GM13977 (cell line): ENCODE data around the gene CCNB3.

ENCODE experiments used
- DNase-seq: peaks from one replicate; pipeline ENCODE4 v3.0.0; 2012; ENCODE audit warnings: low spot score
- CTCF ChIP-seq: IDR thresholded peaks from 2 replicates; pipeline ENCODE4 v1.5.1; 2012; ENCODE audit warnings: mild to moderate bottlenecking, control low read depth; ENCODE audit not compliant: insufficient read depth; ENCODE audit errors: extremely low read depth, missing control alignments
- in situ Hi-C: fragments of 300-500 bp; cut with MboI; formaldehyde crosslinking; loops from one replicate; pipeline ENCODE4 v1.12.0; 2022; ENCODE audit warnings: low sequenced_read_pairs, low pct_unique_long_range_greater_than_20kb, mixed read lengths, inconsistent platforms; ENCODE audit not compliant: unreplicated experiment

The CCNB3 gene

DNA sequence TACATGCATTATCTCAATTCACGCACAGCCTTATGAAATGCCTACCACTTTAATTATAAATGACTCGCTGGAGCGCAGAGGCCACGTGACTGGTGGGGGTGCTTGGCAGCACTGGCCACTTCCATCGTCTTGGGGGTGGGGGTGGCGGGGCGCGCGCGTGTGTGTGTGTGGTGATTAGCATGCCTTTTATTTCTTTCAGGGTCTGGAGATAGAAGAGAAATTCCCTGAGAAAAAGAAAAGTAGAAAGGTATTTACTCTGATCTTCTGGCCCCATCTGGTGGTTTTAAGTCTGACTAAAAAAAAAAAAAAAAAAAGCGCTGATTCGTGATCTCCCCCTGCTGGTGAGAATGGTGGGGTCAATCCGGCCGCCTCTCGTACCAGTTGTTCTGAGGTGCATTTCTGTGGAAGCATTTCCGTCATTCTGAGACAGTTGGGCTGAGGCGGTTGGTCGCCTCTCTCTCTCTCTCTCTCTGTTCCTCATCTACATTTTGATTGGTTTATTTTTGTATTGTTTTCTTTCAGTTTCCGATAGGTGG is at the start of gene CCNB3:
CCNB3 (plus strand) TSS at position 402 of the 536 bp plus-strand sequence. CDS start 80,399 bp downstream, outside the sequence.
- peak; percentile 53 for TF ChIP-seq CTCF
- DNase-seq, result peak; percentile 64
- in situ Hi-C loops, result no loop called here

- in situ Hi-C loops, result no loop called here
- no peak for DNase-seq
- no peak for TF ChIP-seq CTCF
Measured at GRCh38 chrX:50157545-50158135, 46.9 kb upstream of the CCNB3 start.

DNA sequence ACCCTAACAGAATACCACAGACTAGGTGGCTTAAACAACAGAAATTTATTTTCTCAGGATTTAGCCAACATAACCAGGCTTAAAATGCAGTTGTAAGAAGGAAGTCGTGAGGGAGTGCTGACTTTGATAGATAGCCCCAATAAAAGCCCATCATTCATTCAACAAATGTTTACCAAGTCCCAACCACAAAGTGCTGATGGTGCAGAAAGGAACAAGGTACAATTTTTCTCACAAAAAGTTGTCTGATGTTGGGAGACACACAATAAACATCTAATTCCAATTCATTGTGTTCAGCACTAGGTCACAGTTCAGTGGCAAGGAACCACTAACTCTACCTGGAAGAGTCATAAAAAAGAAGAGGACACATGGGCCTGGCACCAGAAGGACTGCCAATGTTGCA is 46.0 kb upstream of the CCNB3 start:
- in situ Hi-C loops, result no loop called here
- TF ChIP-seq CTCF, result no peak
- DNase-seq, result no peak

- TF ChIP-seq CTCF, result no peak
- in situ Hi-C loops, result no loop called here
- DNase-seq, result no peak
Measured at GRCh38 chrX:50161127-50161526, 43.4 kb upstream of the CCNB3 start.

DNA sequence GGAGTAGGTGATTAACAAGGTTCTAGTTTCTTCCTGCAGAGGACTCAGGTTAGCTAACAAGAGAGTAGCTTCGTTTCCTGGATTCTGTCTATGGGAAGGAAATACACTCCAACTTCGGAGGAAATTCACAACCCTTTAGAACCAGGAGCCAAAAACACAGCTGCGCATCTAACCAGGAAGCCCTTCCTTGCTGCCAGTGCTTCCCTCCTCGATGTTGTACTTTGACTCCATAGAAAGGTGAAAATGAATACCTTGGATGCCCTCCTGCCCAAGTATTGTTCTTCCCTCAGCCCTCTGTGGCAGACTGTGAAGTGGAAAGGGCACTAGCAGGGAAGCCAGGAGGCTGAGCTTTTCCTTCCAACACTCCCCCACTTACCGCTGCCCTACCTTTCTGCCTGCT is 38.8 kb upstream of the CCNB3 start:
- no peak for DNase-seq
- TF ChIP-seq CTCF, result no peak
- in situ Hi-C loops, result no loop called here

DNA sequence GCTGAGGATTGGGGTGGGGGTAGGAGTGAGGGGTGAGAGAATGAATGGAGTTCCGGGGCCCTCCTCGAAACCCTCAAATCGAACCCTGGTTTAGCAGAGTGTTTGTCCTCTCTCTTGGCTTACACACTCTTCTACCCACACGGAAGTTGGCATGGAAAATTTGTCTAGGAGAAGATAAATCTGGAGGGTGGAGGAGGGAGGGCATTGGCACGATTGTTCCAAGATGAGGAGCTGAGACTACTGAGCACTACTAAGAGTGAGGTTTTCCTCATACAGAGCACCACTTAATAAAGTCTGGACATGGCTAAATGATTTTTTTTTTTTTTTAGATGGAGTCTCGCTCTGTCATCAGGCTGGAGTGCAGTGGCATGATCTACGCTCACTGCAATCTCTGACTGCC is 37.2 kb upstream of the CCNB3 start:
- no peak for TF ChIP-seq CTCF
- DNase-seq, result no peak
- in situ Hi-C loops, result no loop called here
